ENCODE measurements around the gene DDX43.
"Not testable (repeated sequence)": the region's sequence is repeated elsewhere in the genome, so short reads cannot be mapped to it uniquely, and the experiment has no call there.

Gene DDX43

GRCh38 chr6:73455865-73456629, 61.4 kb downstream of the DDX43 start:
- H3K27ac ChIP-seq, result no peak overlapping the region
- no peak for TF ChIP-seq CTCF (conservative IDR thresholded peaks at IDR 0.05)

- H3K27ac ChIP-seq, result not testable (repeated sequence)
Observed at GRCh38 chr6:73459474-73459873, 64.8 kb downstream of the DDX43 start.

- no peak overlapping the region for H3K27ac ChIP-seq
- TF ChIP-seq CTCF (conservative IDR thresholded peaks at IDR 0.05), result no peak
Observed at GRCh38 chr6:73460056-73460455, 65.4 kb downstream of the DDX43 start.

- no peak for TF ChIP-seq CTCF (conservative IDR thresholded peaks at IDR 0.05)
- H3K27ac ChIP-seq, result peak within 1 kb of the TSS; percentile 90
Observed at GRCh38 chr6:73461537-73462350, 67.1 kb downstream of the DDX43 start, which contains the start of gene MTO1. MTO1 (plus strand) TSS chr6:73461737; CDS start chr6:73461855, 118 bp downstream.
